Measurements from ENCODE around the gene PANX1.
"Not testable (repeated sequence)": the region's sequence is repeated elsewhere in the genome, so short reads cannot be mapped to it uniquely, and the experiment has no call there.

Gene PANX1

GRCh38 chr11:94106716-94107115, 21.9 kb upstream of the PANX1 start:
- DNase-seq (ENCODE audit: insufficient read length, low spot score) (no peak), FAIRE-seq (no peak)
- TF ChIP-seq POLR2AphosphoS5 (IDR thresholded peaks at IDR 0.05; ENCODE audit: low read depth, low read length) (no peak), PAX5 (IDR thresholded peaks at IDR 0.05; ENCODE audit: insufficient read depth, low read length, severe bottlenecking) (no peak), POLR2A (IDR thresholded peaks at IDR 0.05; ENCODE audit: low read depth, low read length) (no peak), POU2F2 (IDR thresholded peaks at IDR 0.05; ENCODE audit: low read depth, low read length) (no peak), TAF1 (IDR thresholded peaks at IDR 0.05; ENCODE audit: low read depth, low read length) (no peak), SPI1 (IDR thresholded peaks at IDR 0.05; ENCODE audit: low read depth, low read length) (no peak)

GRCh38 chr11:94107363-94107762, 21.3 kb upstream of the PANX1 start:
- FAIRE-seq, result no peak
- TF ChIP-seq POU2F2 (IDR thresholded peaks at IDR 0.05; ENCODE audit: low read depth, low read length) (no peak), POLR2A (IDR thresholded peaks at IDR 0.05; ENCODE audit: low read depth, low read length) (no peak)
- DNase-seq (ENCODE audit: insufficient read length, low spot score), result no peak

DNA sequence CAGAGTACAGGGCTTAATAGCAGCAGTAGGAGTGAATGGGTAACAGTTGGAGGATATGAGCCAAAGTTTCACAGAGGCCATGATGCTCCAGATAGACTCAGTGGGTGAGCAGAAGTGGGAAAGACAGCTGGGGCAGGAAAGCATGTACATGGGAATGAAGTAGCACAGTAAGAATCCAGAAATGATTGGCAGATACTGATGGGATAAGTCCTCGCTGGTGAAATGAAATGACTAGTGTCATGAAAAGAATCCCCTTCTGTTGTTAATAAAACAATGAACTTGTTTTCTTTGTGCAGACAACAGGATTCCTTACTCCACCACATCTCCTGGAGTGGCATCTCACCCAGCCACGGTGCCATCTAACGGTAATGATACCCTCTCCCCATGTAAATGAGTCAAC, 17.4 kb upstream of the PANX1 start:
- FAIRE-seq (no peak), DNase-seq (ENCODE audit: insufficient read length, low spot score) (no peak)
- TF ChIP-seq SPI1 (IDR thresholded peaks at IDR 0.05; ENCODE audit: low read depth, low read length) (no peak), PAX5 (IDR thresholded peaks at IDR 0.05; ENCODE audit: insufficient read depth, low read length, severe bottlenecking) (no peak), POLR2AphosphoS5 (IDR thresholded peaks at IDR 0.05; ENCODE audit: low read depth, low read length) (no peak), POU2F2 (IDR thresholded peaks at IDR 0.05; ENCODE audit: low read depth, low read length) (no peak), POLR2A (IDR thresholded peaks at IDR 0.05; ENCODE audit: low read depth, low read length) (no peak), TAF1 (IDR thresholded peaks at IDR 0.05; ENCODE audit: low read depth, low read length) (no peak)

GRCh38 chr11:94111660-94112059, 17.0 kb upstream of the PANX1 start:
- DNase-seq (ENCODE audit: insufficient read length, low spot score) (no peak), FAIRE-seq (no peak)
- TF ChIP-seq POU2F2 (IDR thresholded peaks at IDR 0.05; ENCODE audit: low read depth, low read length), result no peak
- no peak for TF ChIP-seq POLR2A (IDR thresholded peaks at IDR 0.05; ENCODE audit: low read depth, low read length)
- TF ChIP-seq PAX5 (IDR thresholded peaks at IDR 0.05; ENCODE audit: insufficient read depth, low read length, severe bottlenecking), result no peak

- no peak for DNase-seq (ENCODE audit: insufficient read length, low spot score)
- TF ChIP-seq POLR2AphosphoS5 (IDR thresholded peaks at IDR 0.05; ENCODE audit: low read depth, low read length), result no peak
- TF ChIP-seq TAF1 (IDR thresholded peaks at IDR 0.05; ENCODE audit: low read depth, low read length), result no peak
- no peak for TF ChIP-seq PAX5 (IDR thresholded peaks at IDR 0.05; ENCODE audit: insufficient read depth, low read length, severe bottlenecking)
- TF ChIP-seq POLR2A (IDR thresholded peaks at IDR 0.05; ENCODE audit: low read depth, low read length), result no peak
- no peak for TF ChIP-seq POU2F2 (IDR thresholded peaks at IDR 0.05; ENCODE audit: low read depth, low read length)
- TF ChIP-seq SPI1 (IDR thresholded peaks at IDR 0.05; ENCODE audit: low read depth, low read length), result no peak
- no peak for FAIRE-seq
These were observed 16.3 kb upstream of the PANX1 start for GRCh38 chr11:94112206-94112953.

DNA sequence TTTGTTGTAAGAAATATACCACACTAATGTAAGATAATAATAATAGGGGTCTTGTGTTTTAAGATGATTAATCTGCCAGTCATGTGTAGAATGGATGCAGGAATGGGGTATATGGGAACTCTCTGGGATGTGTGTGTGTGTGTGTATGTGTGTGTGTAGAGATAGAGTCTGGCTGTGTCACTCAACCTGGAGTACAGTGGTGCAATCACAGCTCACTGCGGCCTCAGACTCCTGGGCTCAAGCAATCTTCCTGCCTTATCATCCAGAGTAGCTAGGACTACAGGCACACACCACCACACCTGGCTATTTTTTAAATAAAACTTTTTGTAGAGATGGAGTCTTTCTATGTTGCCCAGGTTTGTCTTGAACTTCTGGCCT, 11.5 kb upstream of the PANX1 start:
- DNase-seq (ENCODE audit: insufficient read length, low spot score) (no peak), FAIRE-seq (no peak)
- no peak for TF ChIP-seq SPI1 (IDR thresholded peaks at IDR 0.05; ENCODE audit: low read depth, low read length)
- TF ChIP-seq PAX5 (IDR thresholded peaks at IDR 0.05; ENCODE audit: insufficient read depth, low read length, severe bottlenecking), result no peak
- TF ChIP-seq POLR2A (IDR thresholded peaks at IDR 0.05; ENCODE audit: low read depth, low read length), result no peak
- TF ChIP-seq POLR2AphosphoS5 (IDR thresholded peaks at IDR 0.05; ENCODE audit: low read depth, low read length), result no peak
- no peak for TF ChIP-seq TAF1 (IDR thresholded peaks at IDR 0.05; ENCODE audit: low read depth, low read length)
- no peak for TF ChIP-seq POU2F2 (IDR thresholded peaks at IDR 0.05; ENCODE audit: low read depth, low read length)

GRCh38 chr11:94117871-94118270, 10.8 kb upstream of the PANX1 start:
- no peak for TF ChIP-seq PAX5 (IDR thresholded peaks at IDR 0.05; ENCODE audit: insufficient read depth, low read length, severe bottlenecking)
- no peak for TF ChIP-seq TAF1 (IDR thresholded peaks at IDR 0.05; ENCODE audit: low read depth, low read length)
- no peak for TF ChIP-seq POLR2A (IDR thresholded peaks at IDR 0.05; ENCODE audit: low read depth, low read length)
- TF ChIP-seq POLR2AphosphoS5 (IDR thresholded peaks at IDR 0.05; ENCODE audit: low read depth, low read length), result no peak
- TF ChIP-seq POU2F2 (IDR thresholded peaks at IDR 0.05; ENCODE audit: low read depth, low read length), result no peak
- TF ChIP-seq SPI1 (IDR thresholded peaks at IDR 0.05; ENCODE audit: low read depth, low read length), result no peak
- FAIRE-seq, result no peak
- DNase-seq (ENCODE audit: insufficient read length, low spot score), result no peak

GRCh38 chr11:94119676-94120075, 9.0 kb upstream of the PANX1 start:
- FAIRE-seq; DNase-seq (ENCODE audit: insufficient read length, low spot score): not testable (repeated sequence)

DNA sequence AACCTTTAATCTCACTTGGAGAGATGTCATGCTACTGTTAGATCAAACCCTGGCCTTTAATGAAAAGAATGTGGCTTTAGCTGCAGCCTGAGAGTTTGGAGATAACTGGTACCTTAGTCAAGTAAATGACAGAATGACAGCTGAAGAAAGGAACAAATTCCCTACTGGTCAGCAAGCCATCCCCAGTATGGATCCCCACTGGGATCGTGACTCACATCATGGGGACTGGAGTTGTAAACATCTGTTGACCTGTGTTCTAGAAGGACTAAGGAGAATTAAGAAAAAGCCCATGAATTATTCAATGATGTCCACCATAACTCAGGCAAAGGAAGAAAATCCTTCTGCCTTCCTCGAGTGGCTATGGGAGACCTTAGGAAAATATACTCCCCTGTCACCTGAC, 8.1 kb upstream of the PANX1 start:
- not testable (repeated sequence) for FAIRE-seq; DNase-seq (ENCODE audit: insufficient read length, low spot score)

GRCh38 chr11:94120946-94121345, 7.7 kb upstream of the PANX1 start:
- TF ChIP-seq PAX5 (IDR thresholded peaks at IDR 0.05; ENCODE audit: insufficient read depth, low read length, severe bottlenecking) (no peak), TAF1 (IDR thresholded peaks at IDR 0.05; ENCODE audit: low read depth, low read length) (no peak), POLR2A (IDR thresholded peaks at IDR 0.05; ENCODE audit: low read depth, low read length) (no peak), POU2F2 (IDR thresholded peaks at IDR 0.05; ENCODE audit: low read depth, low read length) (no peak), SPI1 (IDR thresholded peaks at IDR 0.05; ENCODE audit: low read depth, low read length) (no peak), POLR2AphosphoS5 (IDR thresholded peaks at IDR 0.05; ENCODE audit: low read depth, low read length) (no peak)
- DNase-seq (ENCODE audit: insufficient read length, low spot score) (no peak), FAIRE-seq (no peak)

Measured in GM12891 (cell line).